Nephron (organoid): ENCODE measurements around the gene FTO.

ENCODE experiments used
- H3K27ac Mint-ChIP-seq, 3 experiments: 2 replicates each; pipeline ENCODE4 v1.8.0; 2020; ENCODE audit warnings: mixed read lengths in 3 of 3, mild to moderate bottlenecking in 2 of 3, moderate library complexity in 1 of 3
- H3K27me3 Mint-ChIP-seq: 2 replicates; pipeline ENCODE4 v1.8.0; 2021; ENCODE audit warnings: low read depth, mild to moderate bottlenecking, moderate library complexity, mixed read lengths
- H3K36me3 Mint-ChIP-seq: 2 replicates; pipeline ENCODE4 v1.8.0; 2020; ENCODE audit warnings: low read depth, mixed read lengths
- H3K4me1 Mint-ChIP-seq: 2 replicates; pipeline ENCODE4 v1.8.0; 2020; ENCODE audit warnings: mixed read lengths
- H3K4me3 Mint-ChIP-seq, 3 experiments: 2 replicates each; pipeline ENCODE4 v1.8.0; 2020; ENCODE audit warnings: mild to moderate bottlenecking in 3 of 3, mixed read lengths in 3 of 3, moderate library complexity in 2 of 3
- H3K9me3 Mint-ChIP-seq: 2 replicates; pipeline ENCODE4 v1.8.0; 2020; ENCODE audit warnings: mixed read lengths
- TF ChIP-seq, protein P1 (sequence below), 3 experiments: fragments of 200-600 bp; sonication (generic); IDR thresholded peaks; one replicate each; pipeline ENCODE4 v1.5.0; 2021; ENCODE audit warnings: antibody characterized with exemption in 3 of 3; ENCODE audit not compliant: unreplicated experiment in 3 of 3

The FTO gene

DNA sequence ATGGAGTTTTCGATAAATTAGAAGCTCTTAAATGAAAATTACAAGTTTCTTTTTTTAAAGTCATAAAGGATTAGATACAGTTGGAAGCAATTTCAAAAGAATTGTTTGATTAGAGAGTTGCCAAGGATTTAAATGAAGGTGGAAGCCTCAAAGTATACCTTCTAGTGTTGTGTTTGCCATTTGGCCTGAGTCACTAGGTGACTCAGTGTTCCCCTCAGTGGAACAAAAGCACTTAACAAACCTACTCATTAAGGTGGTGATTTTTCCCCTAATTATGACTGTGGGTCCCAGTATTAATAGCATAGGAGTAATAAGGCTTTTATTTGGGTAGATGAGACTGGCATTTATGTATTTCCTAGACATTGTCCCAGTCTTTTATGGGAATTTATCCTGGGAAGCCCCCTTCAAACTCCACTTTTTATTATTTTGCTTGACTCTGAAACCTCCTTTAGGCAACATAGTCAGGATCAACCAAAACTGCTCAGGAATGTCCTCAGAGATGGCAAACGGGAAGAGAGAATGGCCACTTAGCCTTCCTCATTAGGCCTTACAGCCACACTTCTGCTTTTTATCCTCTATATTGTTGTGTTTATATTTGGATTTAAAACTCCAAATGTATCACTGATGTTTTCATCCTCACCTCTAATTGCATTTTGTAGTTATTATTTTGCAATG lies 161.0 kb downstream of the FTO start:
- TF ChIP-seq, protein P1, sequence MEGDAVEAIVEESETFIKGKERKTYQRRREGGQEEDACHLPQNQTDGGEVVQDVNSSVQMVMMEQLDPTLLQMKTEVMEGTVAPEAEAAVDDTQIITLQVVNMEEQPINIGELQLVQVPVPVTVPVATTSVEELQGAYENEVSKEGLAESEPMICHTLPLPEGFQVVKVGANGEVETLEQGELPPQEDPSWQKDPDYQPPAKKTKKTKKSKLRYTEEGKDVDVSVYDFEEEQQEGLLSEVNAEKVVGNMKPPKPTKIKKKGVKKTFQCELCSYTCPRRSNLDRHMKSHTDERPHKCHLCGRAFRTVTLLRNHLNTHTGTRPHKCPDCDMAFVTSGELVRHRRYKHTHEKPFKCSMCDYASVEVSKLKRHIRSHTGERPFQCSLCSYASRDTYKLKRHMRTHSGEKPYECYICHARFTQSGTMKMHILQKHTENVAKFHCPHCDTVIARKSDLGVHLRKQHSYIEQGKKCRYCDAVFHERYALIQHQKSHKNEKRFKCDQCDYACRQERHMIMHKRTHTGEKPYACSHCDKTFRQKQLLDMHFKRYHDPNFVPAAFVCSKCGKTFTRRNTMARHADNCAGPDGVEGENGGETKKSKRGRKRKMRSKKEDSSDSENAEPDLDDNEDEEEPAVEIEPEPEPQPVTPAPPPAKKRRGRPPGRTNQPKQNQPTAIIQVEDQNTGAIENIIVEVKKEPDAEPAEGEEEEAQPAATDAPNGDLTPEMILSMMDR (IDR thresholded peaks at IDR 0.05; ENCODE audit: unreplicated experiment in 3 of 3), result no peak
- H3K9me3 Mint-ChIP-seq, result peaks cover 22% of the 10 kb centered on the region
- H3K27ac Mint-ChIP-seq, result no peak overlapping the region
- H3K4me3 Mint-ChIP-seq, result no peak overlapping the region
- no peaks in the 10 kb centered on the region for H3K4me1 Mint-ChIP-seq
- H3K36me3 Mint-ChIP-seq, result peaks cover 50% of the 10 kb centered on the region
- H3K27me3 Mint-ChIP-seq, result no peaks in the 10 kb centered on the region

DNA sequence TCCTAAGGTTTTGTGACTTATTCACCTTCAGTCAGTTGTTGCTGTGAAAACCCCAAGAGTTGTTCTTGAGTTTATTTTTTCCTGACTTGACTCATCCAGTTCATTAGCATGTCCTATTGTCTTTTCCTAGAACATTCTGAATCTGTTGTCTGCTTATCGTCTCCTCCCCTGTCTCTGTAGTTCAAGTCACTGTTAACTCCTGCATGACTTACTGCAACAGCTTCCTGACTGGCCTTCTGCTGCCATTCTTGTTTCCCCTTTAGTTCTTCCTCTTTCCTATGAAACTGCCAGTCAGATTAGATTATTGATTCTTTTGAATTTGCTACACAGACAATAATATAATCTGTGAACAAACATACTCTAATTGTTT lies 161.5 kb downstream of the FTO start:
- TF ChIP-seq, protein P1 (IDR thresholded peaks at IDR 0.05; ENCODE audit: unreplicated experiment in 3 of 3), result no peak
- Mint-ChIP-seq H3K36me3 (peaks cover 48% of the 10 kb centered on the region), H3K27me3 (no peaks in the 10 kb centered on the region), H3K4me3 (no peak overlapping the region), H3K9me3 (peaks cover 26% of the 10 kb centered on the region), H3K27ac (no peak overlapping the region), H3K4me1 (no peaks in the 10 kb centered on the region)

DNA sequence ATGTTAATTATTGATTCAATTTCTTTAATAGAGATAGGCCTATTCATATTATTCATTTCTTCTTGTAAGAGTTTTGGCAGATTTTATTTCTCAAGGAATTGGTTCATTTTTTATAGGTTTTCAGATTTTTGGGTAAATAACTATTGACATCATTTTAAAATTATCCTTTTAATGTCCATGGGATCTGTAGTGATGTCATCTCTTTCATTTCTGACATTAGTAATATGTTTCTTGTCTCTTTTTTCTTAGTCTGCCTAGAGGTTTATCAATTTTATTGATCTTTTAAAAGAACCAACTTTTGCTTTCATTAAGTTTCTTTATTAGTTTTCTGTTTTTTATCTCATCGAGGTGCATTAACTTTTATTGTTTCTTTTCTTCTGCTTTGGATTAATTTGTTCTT lies 162.6 kb downstream of the FTO start:
- TF ChIP-seq, protein P1 (IDR thresholded peaks at IDR 0.05; ENCODE audit: unreplicated experiment in 3 of 3), result no peak
- peaks cover 58% of the 10 kb centered on the region for H3K36me3 Mint-ChIP-seq

DNA sequence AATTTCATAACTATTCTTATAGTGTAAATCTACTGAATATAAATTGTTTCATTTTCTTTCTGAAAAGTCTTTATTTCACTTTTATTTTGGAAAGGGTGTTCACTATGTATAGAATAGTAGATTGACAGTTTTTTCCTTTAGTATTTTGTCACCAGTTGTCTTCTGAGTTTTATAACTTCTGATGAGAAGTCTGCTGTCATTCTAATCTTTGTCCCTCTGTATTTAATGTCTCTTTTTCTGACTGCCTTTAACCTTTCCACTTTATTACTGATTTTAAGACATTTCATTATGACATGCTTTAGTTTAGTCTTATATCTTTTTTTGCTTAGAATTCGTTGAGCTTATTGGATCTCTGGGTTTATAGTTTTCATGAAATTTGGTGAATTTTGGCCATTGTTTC lies 166.9 kb downstream of the FTO start:
- H3K27ac Mint-ChIP-seq, result no peak overlapping the region
- peaks cover 76% of the 10 kb centered on the region for H3K36me3 Mint-ChIP-seq
- no peak overlapping the region for H3K4me3 Mint-ChIP-seq
- H3K4me1 Mint-ChIP-seq, result no peaks in the 10 kb centered on the region
- H3K9me3 Mint-ChIP-seq, result peaks cover 39% of the 10 kb centered on the region
- no peaks in the 10 kb centered on the region for H3K27me3 Mint-ChIP-seq
- TF ChIP-seq, protein P1 (IDR thresholded peaks at IDR 0.05; ENCODE audit: unreplicated experiment in 3 of 3), result no peak

More for the DNA sequence above, 162.6 kb downstream of the FTO start:
- Mint-ChIP-seq H3K4me1 (no peaks in the 10 kb centered on the region), H3K27me3 (no peaks in the 10 kb centered on the region), H3K9me3 (peaks cover 32% of the 10 kb centered on the region), H3K27ac (no peak overlapping the region), H3K4me3 (no peak overlapping the region)

DNA sequence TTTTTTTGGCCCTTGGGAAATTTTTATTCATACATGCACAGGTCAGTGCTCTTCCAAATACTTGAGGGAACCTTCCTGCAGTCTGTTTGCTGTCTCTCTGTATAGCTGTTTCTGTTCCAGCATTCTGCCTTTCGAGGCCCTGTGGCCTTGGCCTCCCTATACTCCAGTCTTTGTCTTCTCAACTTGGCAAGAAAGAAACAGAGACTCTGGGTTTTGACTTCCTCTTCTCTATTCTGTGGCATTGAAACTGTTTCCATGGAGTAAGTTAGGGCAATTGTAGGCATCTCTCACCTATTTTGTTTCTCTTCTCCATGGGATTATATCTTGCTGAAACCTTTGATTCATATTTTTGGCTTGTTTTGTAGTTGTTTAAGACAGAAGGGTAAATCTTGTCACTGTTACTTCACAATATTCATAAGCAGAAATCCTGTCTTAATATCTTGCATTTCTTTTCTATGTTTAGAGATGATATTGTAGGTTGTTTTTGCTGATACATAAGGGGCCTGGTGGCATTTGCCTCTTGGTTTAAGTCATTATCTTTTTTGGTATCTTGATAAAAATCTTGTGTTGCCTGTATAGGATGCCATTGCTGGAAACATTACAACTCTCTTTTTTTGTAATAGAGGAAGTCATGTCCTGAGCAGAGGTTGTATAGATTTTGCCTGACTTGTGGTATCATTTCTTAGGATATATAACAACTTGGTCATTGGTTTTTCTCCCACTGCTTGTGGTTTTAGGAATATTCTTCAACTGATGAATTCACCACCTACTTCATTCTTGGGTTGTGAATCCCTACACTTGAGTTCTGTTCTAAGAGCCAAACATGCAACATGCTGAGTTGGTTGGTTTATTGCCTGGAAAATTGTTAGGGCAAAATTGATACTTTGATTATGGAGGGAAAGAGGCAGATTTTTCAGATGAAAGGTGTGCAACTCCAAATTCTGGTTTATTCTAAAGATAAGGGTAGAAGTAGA lies 168.6 kb downstream of the FTO start:
- no peaks in the 10 kb centered on the region for H3K4me1 Mint-ChIP-seq
- no peak overlapping the region for H3K4me3 Mint-ChIP-seq
- H3K27me3 Mint-ChIP-seq, result no peaks in the 10 kb centered on the region
- TF ChIP-seq, protein P1 (IDR thresholded peaks at IDR 0.05; ENCODE audit: unreplicated experiment in 3 of 3), result no peak
- peaks cover 35% of the 10 kb centered on the region for H3K9me3 Mint-ChIP-seq
- H3K27ac Mint-ChIP-seq, result no peak overlapping the region
- peaks cover 66% of the 10 kb centered on the region for H3K36me3 Mint-ChIP-seq
